ENCODE results near the gene ZSCAN20.

- TF ChIP-seq POLR2AphosphoS5 (IDR thresholded peaks at IDR 0.05; ENCODE audit: low read depth, low read length) (no peak), POLR2A (IDR thresholded peaks at IDR 0.05; ENCODE audit: borderline replicate concordance, extremely low read depth, insufficient read depth, insufficient read length) (no peak), CTCF (IDR thresholded peaks at IDR 0.05 in 2 of 3, conservative IDR thresholded peaks at IDR 0.05 in 1 of 3; ENCODE audit: borderline replicate concordance in 1 of 3, insufficient read depth in 1 of 3, low read depth in 2 of 3, low read length in 2 of 3) (no peak), REST (IDR thresholded peaks at IDR 0.05; ENCODE audit: low read depth) (no peak), EZH2 (IDR thresholded peaks at IDR 0.05) (no peak), ATF3 (IDR thresholded peaks at IDR 0.05) (no peak), JUND (IDR thresholded peaks at IDR 0.05) (no peak), ZFX (IDR thresholded peaks at IDR 0.05) (no peak), TCF7L2 (IDR thresholded peaks at IDR 0.05; ENCODE audit: borderline replicate concordance, extremely low read depth, insufficient read depth, insufficient read length) (no peak)
Observed at GRCh38 chr1:33441088-33441745, 31.2 kb upstream of the ZSCAN20 start.

Measured in HCT116 (cell line).